Medulla oblongata (tissue), 1 donor: Measurements from ENCODE around the gene PTPN3.

Source experiments
- DNase-seq: peaks from one replicate; pipeline ENCODE4 v3.0.0-alpha.2; 2015; ENCODE audit errors: extremely low spot score

The PTPN3 gene

GRCh38 chr9:109506097-109506712 is 8.1 kb upstream of the PTPN3 start:
- no peak for DNase-seq

GRCh38 chr9:109504689-109505088 is 6.6 kb upstream of the PTPN3 start:
- DNase-seq: no peak

DNA sequence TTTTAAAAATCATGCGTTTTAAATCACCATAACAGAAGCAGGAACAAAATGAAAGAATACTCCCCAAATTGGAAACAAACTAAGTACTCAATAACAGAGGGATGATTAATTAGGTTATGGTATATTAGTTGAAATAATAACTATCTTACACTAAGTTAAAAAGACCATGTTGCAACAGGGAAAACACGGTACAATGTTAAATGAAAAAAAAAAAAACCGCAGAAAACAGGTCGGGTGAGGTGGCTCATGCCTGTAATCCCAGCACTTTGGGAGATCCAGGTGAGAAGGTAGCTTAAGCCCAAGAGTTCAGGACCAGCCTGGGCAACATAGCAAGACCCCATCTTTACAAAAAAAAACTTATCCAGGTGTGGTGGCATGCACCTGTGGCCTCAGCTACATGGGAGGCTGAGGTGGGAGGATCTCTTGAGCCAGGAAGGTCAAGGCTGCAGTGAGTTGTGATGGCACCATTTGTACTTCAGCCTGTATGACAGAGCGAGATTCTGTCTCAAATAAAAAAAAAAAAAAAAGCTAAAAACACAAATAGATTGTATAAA is 2.4 kb upstream of the PTPN3 start:
- no peak for DNase-seq

DNA sequence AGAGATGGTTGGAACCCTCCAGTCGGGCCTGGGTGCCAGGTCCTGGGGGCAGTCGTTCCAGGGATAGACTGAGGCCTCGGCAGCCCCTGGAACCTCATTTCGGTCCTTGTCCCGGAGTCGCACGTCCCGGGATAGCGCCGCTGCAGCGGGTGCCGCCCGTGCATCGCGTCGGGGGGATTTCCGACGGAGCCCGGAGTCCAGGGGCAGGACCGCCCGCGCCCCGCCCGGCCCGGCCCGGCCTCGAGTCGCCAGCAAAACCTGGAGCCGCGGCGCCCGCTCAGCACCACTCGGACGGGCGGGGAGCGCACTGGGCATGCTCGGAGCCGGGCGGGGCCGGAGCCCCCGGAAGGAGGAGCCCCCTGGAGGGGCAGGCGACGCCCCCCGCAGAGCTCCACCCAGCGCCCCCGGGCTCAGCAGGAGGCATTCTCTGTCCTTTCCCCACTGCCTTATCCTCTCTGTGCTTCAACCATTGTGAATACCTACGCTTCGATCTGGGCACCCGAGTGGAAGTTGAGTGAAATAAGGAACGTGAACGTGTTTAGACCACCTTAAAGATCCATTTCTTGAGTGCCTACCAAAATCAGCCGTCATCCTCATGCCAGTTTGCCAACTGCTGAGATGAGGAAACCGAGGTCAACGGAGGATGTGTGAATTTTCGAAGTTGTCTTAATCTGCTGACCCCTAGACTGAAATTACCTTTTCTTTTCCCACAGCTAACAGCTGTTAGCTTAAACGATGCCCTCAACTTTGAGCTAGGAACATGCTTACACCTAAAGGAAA is 1.7 kb upstream of the PTPN3 start:
- DNase-seq: no peak

- DNase-seq: no peak
Measured at GRCh38 chr9:109499093-109499630, 1.1 kb upstream of the PTPN3 start.

GRCh38 chr9:109497226-109498153 is 617 bp downstream of the PTPN3 start:
- no peak for DNase-seq

- no peak for DNase-seq
Measured at GRCh38 chr9:109496841-109497225, 1.3 kb downstream of the PTPN3 start.

GRCh38 chr9:109496218-109496617 is 1.9 kb downstream of the PTPN3 start:
- no peak for DNase-seq

DNA sequence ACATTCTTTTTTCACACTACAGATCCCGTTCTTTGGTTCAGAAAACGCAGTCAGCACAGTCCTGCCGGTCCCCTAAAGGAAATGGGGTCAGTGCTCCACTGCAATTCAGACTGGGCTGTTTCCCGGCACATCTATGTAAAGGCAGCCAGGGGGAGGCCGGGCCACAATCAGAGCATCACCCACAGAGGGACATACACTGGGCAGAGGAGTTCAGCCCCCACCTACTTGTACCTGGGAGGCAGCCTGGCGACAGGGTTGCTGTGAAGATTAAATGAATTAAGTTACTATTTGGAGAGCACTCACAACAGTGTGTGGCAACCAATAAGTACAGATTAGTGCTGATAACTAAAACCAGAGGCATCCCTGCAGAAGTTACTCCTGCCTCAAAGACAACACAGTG is 4.5 kb downstream of the PTPN3 start:
- no peak for DNase-seq

GRCh38 chr9:109491590-109491989 is 6.5 kb downstream of the PTPN3 start:
- DNase-seq: no peak

- no peak for DNase-seq
Measured at GRCh38 chr9:109488791-109489492, 9.2 kb downstream of the PTPN3 start.

DNA sequence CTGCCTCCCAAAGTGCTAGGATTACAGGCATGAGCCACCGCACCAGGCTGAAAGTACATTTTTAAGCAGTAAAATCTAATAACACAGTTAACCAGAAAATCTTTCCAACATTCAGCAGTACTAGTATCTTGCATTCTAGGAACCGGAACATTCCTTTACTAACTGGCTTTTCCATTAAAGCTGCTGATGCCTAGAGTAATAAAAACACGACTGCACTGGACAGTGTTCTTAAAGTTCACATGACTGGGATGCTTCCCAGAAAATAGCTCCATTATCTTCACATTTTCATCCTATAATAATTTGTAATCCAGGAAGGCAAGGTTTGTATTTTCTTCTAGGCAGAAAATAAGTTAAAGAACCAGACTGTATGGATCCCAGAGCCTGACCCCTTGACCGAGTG is 9.8 kb downstream of the PTPN3 start:
- DNase-seq: no peak

- DNase-seq: no peak
Measured at GRCh38 chr9:109487247-109487646, 10.9 kb downstream of the PTPN3 start.

DNA sequence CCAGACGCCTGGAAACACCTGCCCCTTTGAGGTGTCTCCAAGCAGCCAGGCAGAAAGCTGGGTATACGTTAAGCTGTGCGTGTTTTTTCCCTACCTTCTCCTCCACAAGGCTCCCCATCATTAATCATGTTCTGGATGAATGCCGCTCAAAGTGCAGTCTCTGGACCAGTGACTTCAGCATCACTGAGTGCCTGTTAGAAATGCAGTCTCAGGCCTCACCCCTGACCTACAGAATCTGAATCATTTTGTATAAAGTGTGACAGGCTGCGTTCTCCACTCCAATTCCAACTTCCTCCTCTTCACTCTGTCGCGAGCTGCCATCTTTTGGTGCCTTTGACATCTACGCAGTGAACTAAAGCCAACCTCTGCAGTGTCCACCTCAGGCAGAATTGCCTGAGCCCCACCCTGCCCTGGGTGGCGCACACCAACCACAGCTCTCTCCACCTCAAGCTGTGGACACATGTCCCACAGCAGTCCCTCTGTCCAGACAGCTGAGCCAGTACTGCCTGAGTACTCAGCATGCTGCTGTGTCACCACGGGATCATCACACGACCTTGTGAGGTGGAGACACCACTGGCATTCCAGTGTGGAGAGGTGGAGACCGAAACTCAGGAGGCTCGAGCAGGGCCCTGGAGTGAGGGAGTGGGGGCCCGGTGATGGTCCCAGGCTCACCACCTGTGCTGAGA is 14.2 kb downstream of the PTPN3 start:
- DNase-seq: no peak

DNA sequence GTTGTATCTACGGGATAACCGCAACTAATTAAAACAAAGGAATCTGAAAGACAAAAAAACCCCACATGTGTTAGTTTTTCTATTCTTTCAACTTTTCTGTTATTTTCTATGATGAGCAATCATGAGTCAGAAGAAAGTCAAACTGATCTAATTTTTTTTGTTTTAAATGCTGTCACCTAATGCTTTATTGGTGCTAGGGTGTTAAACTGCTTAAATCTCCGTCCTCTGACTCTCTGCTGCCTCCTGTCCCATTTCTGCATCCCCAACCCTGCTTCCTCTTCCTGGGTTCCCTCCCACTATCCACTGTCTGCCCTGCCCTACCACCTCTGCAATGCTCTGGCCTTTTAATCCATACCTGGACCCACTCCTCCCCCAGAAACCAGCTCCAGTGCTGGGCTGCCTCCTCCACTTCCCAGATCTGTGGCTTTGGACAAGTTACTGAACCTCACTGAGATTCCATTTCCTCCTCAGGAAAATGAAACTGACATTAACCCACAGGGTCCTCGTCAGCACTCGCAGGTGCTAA is 15.7 kb downstream of the PTPN3 start:
- no peak for DNase-seq

DNA sequence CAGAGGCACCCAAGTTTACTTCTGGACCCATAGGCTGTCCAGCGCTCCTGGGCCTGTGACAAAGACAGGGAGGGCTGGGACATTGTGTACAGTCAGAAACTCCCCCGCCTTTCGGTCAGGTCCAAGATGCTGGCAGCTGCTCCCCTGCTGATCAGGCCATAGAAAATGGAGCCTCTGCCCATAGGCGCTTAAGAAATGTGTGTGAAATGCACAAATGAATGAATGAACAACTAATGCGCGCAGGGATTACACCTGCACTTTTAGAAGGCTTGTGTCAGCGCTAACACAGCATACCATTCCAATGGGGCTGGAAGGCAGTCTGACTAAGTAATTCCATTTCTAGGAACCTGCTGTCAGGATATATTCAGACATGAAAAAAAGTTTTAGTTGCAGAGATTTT is 16.3 kb downstream of the PTPN3 start:
- no peak for DNase-seq

- DNase-seq: no peak
Measured at GRCh38 chr9:109479822-109480221, 18.3 kb downstream of the PTPN3 start.

- DNase-seq: no peak
Measured at GRCh38 chr9:109478665-109479380, 19.3 kb downstream of the PTPN3 start.

GRCh38 chr9:109478051-109478563 is 20.0 kb downstream of the PTPN3 start:
- no peak for DNase-seq
